GM23248 (cell line): ENCODE results near the gene KIF6. TPM values are rescaled to one million over a fixed set of nuclear protein-coding genes. Genes with fewer than 3 reads are reported as not detected.

Source experiments
- DNase-seq: peaks from one replicate; pipeline ENCODE4 v3.0.0-alpha.2; 2015
- H2AFZ ChIP-seq: fragments of 200-600 bp; sonication (generic); 2 replicates; pipeline ENCODE4 v1.6.1; 2016; ENCODE audit warnings: antibody characterized with exemption
- H3F3A ChIP-seq: fragments of 200-600 bp; sonication (generic); 2 replicates; pipeline ENCODE4 v1.6.1; 2016; ENCODE audit warnings: mild to moderate bottlenecking, antibody characterized with exemption, mixed run types; ENCODE audit not compliant: insufficient read depth
- H3K27ac ChIP-seq: fragments of 200-600 bp; sonication (generic); 2 replicates; pipeline ENCODE4 v1.5.1; 2016; ENCODE audit warnings: mild to moderate bottlenecking
- H3K27me3 ChIP-seq: fragments of 200-600 bp; sonication (generic); replicated peaks from 2 replicates; pipeline ENCODE4 v1.6.1; 2016; ENCODE audit warnings: mild to moderate bottlenecking; ENCODE audit not compliant: insufficient read depth
- H3K36me3 ChIP-seq: fragments of 200-600 bp; sonication (generic); 2 replicates; pipeline ENCODE4 v1.6.1; 2016; ENCODE audit warnings: low read depth, mild to moderate bottlenecking
- H3K4me1 ChIP-seq: fragments of 200-600 bp; sonication (generic); 2 replicates; pipeline ENCODE4 v1.6.1; 2016; ENCODE audit warnings: mild to moderate bottlenecking; ENCODE audit not compliant: insufficient read depth
- H3K4me2 ChIP-seq: fragments of 200-600 bp; sonication (generic); one replicate; pipeline ENCODE4 v1.6.1; 2016; ENCODE audit warnings: mild to moderate bottlenecking; ENCODE audit not compliant: unreplicated experiment
- H3K4me3 ChIP-seq: fragments of 200-600 bp; sonication (generic); 2 replicates; pipeline ENCODE4 v1.5.1; 2016; ENCODE audit warnings: mild to moderate bottlenecking
- H3K79me2 ChIP-seq: fragments of 200-600 bp; sonication (generic); 2 replicates; pipeline ENCODE4 v1.6.1; 2016; ENCODE audit warnings: mild to moderate bottlenecking; ENCODE audit not compliant: insufficient read depth
- H3K9ac ChIP-seq: fragments of 200-600 bp; sonication (generic); 2 replicates; pipeline ENCODE4 v1.6.1; 2016; ENCODE audit warnings: mild to moderate bottlenecking
- H3K9me2 ChIP-seq: fragments of 200-600 bp; sonication (generic); 2 replicates; pipeline ENCODE4 v1.6.1; 2016; ENCODE audit warnings: mixed run types, mild to moderate bottlenecking, moderate library complexity; ENCODE audit not compliant: insufficient read depth
- H3K9me3 ChIP-seq: fragments of 200-600 bp; sonication (generic); one replicate; pipeline ENCODE4 v1.6.1; 2017; ENCODE audit warnings: low read depth
- H4K20me1 ChIP-seq: fragments of 200-600 bp; sonication (generic); 2 replicates; pipeline ENCODE4 v1.6.0; 2016; ENCODE audit not compliant: insufficient read depth
- EZH2 ChIP-seq: fragments of 200-600 bp; sonication (generic); IDR thresholded peaks from 2 replicates; pipeline ENCODE4 v1.6.1; 2018; ENCODE audit warnings: antibody characterized with exemption, mild to moderate bottlenecking; ENCODE audit not compliant: insufficient read depth, poor library complexity, severe bottlenecking
- EZH2phosphoT487 ChIP-seq: fragments of 200-600 bp; sonication (generic); IDR thresholded peaks from 2 replicates; pipeline ENCODE4 v1.6.1; 2018; ENCODE audit warnings: antibody characterized with exemption, moderate library complexity, mild to moderate bottlenecking, low read depth; ENCODE audit not compliant: insufficient read depth
- WGBS, 2 experiments: methylation state at CpG; one replicate each; pipeline ENCODE4 v1.1.6; 2015 to 2017; ENCODE audit warnings: low lambda C conversion rate in 2 of 2, low coverage in 1 of 2; ENCODE audit errors: missing lambda C conversion rate in 2 of 2; 5-methylcytosine and 5-hydroxymethylcytosine counted together
- in situ Hi-C: fragments of 300-500 bp; cut with MboI; formaldehyde crosslinking; loops from 2 replicates; pipeline ENCODE4 v1.15.0; 2020
- polyA plus RNA-seq: library from polyadenylated mRNA; unstranded; fragments of >200 nt; fragmentation: Nextera tagmentation; extraction: Ambion mirVana; gene quantifications from 2 replicates; pipeline ENCODE4 v1.2.1, GENCODE V29; 2016
- total RNA-seq: library from RNA; depleted of rRNA; stranded (reverse); fragments of >200 nt; shearing (Covaris generic); gene quantifications from 2 replicates; pipeline ENCODE4 v1.2.3, GENCODE V29; 2014

The KIF6 gene
- total and polyA plus RNA-seq, 2 experiments from 2014 or later = 0.22 to 0.91 TPM

DNA sequence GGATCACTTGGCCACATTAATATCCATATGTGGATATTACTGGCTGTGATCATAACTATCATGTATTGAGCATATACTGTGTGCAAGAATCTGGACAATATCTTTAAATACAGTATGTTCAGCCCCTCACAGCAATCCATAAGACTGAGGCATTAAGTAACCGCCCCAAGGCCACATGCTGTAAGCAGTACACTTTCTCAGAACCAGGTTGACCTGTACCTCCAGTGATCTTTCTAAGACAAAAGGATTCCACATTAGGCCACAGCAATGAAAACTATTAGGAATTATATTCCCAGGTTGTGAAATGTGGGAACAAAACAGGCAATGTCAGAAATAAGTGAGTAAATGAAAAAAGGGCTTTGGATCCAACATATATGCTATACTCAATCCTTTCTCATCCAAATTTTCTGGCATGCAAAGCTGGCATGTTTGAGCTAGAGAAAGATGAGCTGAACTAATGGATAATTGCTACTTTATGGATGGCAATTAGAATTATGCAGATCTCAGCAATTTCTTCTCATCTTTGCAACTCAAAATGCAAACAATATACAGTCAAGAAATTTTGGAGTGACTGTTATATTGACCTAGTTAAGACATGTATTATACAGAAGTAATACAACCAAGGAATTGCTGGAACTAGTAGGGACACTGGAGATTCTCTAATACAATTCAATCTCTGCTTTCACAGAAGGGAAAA is 86.9 kb downstream of the KIF6 start:
- no peaks in the 10 kb centered on the region for H3F3A ChIP-seq
- H4K20me1 ChIP-seq = no peaks in the 10 kb centered on the region
- WGBS, 2 experiments = 94 to 97% methylated on average over 1 of the region's 1 CpG
- H3K9me2 ChIP-seq = no peaks in the 10 kb centered on the region
- H3K9me3 ChIP-seq = no peaks in the 10 kb centered on the region
- no peaks in the 10 kb centered on the region for H3K79me2 ChIP-seq
- no peak for TF ChIP-seq EZH2
- no peak for TF ChIP-seq EZH2phosphoT487
- no peak overlapping the region for H3K9ac ChIP-seq
- H2AFZ ChIP-seq = no peak overlapping the region
- H3K4me3 ChIP-seq = no peak overlapping the region
- no peak overlapping the region for H3K27ac ChIP-seq
- H3K4me1 ChIP-seq = no peaks in the 10 kb centered on the region
- in situ Hi-C loops = no loop called here
- DNase-seq = no peak
- H3K27me3 ChIP-seq = no peaks in the 10 kb centered on the region
- no peak overlapping the region for H3K4me2 ChIP-seq
- no peaks in the 10 kb centered on the region for H3K36me3 ChIP-seq

DNA sequence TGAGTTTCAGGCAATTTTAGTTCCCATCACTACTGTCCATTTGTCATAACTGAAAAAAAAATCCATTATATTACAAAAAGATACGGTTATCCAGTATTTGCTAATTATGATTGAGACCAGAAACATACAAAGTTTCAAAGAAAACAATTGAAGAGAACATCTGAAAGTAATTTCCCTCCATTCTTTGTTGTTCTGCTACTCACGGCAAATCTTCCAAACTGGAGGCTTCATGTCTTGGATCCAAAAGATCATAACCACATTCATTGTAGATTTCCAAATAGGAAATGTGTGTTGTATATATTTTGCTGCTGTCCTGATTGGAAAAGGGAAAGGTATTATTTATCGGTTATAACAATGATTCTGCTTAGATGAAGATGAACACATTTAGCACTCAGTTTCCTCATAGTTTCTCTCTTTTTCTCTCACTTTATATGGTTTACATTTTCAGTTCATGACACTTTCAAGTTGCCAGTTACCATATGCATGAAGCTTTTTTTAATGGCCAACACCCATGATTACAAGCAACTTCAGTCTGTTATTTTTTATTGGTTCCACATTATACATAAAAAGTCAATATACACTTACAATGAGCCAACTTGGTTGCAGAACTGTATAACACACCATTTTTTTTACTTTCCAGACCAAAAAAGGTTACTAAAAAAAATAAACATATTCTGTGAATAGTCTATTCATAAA is 90.4 kb downstream of the KIF6 start:
- 14 to 20% methylated on average over 3 of the region's 3 CpGs for WGBS, 2 experiments
- no peaks in the 10 kb centered on the region for H4K20me1 ChIP-seq
- no peak overlapping the region for H3K9ac ChIP-seq
- H3K4me3 ChIP-seq = no peak overlapping the region
- TF ChIP-seq EZH2phosphoT487 = no peak
- in situ Hi-C loops = no loop called here
- no peaks in the 10 kb centered on the region for H3K79me2 ChIP-seq
- no peaks in the 10 kb centered on the region for H3K9me3 ChIP-seq
- H3K4me2 ChIP-seq = no peak overlapping the region
- no peak for DNase-seq
- H2AFZ ChIP-seq = no peak overlapping the region
- H3K36me3 ChIP-seq = no peaks in the 10 kb centered on the region
- H3K27me3 ChIP-seq = no peaks in the 10 kb centered on the region
- no peak overlapping the region for H3K27ac ChIP-seq
- H3K4me1 ChIP-seq = no peaks in the 10 kb centered on the region
- no peaks in the 10 kb centered on the region for H3K9me2 ChIP-seq
- H3F3A ChIP-seq = no peaks in the 10 kb centered on the region

DNA sequence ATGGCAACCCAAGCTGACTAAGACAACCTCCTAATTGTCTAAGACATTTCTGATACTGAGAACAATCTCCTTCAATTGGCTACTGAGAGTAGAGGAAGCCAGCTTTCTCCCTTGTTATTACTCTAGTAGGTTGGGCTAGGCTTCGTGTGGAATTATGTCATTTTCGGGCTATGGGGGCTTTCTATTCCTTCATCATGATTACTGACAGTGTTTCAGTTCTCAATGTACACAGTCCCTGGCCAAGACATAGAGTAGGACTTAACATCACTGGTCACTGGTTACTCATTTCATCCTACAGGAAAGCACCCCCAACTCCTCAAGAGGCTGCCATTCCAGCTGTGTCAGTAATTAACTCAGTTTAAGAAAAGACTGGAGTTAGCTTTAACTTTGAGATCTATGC is 100.0 kb downstream of the KIF6 start:
- Histone ChIP-seq H3K27ac (no peak overlapping the region), H2AFZ (no peak overlapping the region), H3K9me2 (no peaks in the 10 kb centered on the region), H3K4me3 (no peak overlapping the region), H3K4me1 (no peaks in the 10 kb centered on the region), H3K4me2 (no peak overlapping the region), H3K36me3 (no peaks in the 10 kb centered on the region), H3K79me2 (no peaks in the 10 kb centered on the region), H3K27me3 (no peaks in the 10 kb centered on the region), H4K20me1 (no peaks in the 10 kb centered on the region), H3F3A (no peaks in the 10 kb centered on the region), H3K9ac (no peak overlapping the region), H3K9me3 (no peaks in the 10 kb centered on the region)
- TF ChIP-seq EZH2 (no peak), EZH2phosphoT487 (no peak)
- no peak for DNase-seq
- in situ Hi-C loops = no loop called here
- WGBS, 2 experiments = 85 to 94% methylated on average over 2 of the region's 2 CpGs

DNA sequence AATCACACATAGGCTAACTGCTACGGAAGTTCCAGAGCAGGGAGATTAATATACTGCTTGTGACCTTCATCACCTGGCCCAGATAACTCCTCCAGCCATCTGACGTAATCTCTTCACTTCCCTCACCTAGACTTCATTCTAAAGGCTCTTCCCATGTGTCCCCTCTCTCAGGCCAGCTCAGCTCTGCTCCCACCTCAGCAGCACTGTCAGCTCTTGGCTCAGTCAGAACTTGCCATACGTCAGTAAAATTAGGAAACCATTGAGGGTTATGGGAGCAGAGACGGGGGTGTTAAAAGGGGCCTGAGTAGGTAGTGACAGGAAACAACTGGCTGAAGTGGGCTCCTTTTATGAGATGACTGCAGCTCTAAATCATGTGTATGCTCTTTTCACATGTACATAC is 101.5 kb downstream of the KIF6 start:
- Histone ChIP-seq H3F3A (no peaks in the 10 kb centered on the region), H3K9ac (no peak overlapping the region), H3K27ac (no peak overlapping the region), H3K9me3 (no peaks in the 10 kb centered on the region), H3K9me2 (no peaks in the 10 kb centered on the region), H3K4me3 (no peak overlapping the region), H3K27me3 (no peaks in the 10 kb centered on the region), H3K79me2 (no peaks in the 10 kb centered on the region), H4K20me1 (no peaks in the 10 kb centered on the region), H3K4me2 (no peak overlapping the region), H3K4me1 (no peaks in the 10 kb centered on the region), H3K36me3 (no peaks in the 10 kb centered on the region), H2AFZ (no peak overlapping the region)
- in situ Hi-C loops = no loop called here
- DNase-seq = no peak
- 72 to 87% methylated on average over 4 of the region's 4 CpGs for WGBS, 2 experiments
- no peak for TF ChIP-seq EZH2phosphoT487
- TF ChIP-seq EZH2 = no peak
